MM.1S (cell line): ENCODE results near the gene CYP4F3.

Experiments
- DNase-seq: peaks from one replicate; pipeline ENCODE4 v3.0.0-alpha.2; 2015
- H2AFZ ChIP-seq: fragments of 300-600 bp; sonication (generic); 2 replicates; pipeline ENCODE4 v1.6.0; 2016; ENCODE audit warnings: antibody characterized with exemption, low read length
- H3F3A ChIP-seq: fragments of 300-600 bp; sonication (generic); 2 replicates; pipeline ENCODE4 v1.6.1; 2016; ENCODE audit warnings: mild to moderate bottlenecking, antibody characterized with exemption, low read length, moderate library complexity, mixed read lengths; ENCODE audit not compliant: insufficient read depth
- H3K27ac ChIP-seq: fragments of 300-600 bp; sonication (generic); 2 replicates; pipeline ENCODE4 v1.5.1; 2016; ENCODE audit warnings: mild to moderate bottlenecking, low read length
- H3K27me3 ChIP-seq: fragments of 300-600 bp; sonication (generic); replicated peaks from 2 replicates; pipeline ENCODE4 v1.6.0; 2016; ENCODE audit warnings: low read length; ENCODE audit not compliant: insufficient read depth
- H3K36me3 ChIP-seq: fragments of 300-600 bp; sonication (generic); replicated peaks from 2 replicates; pipeline ENCODE4 v1.6.1; 2016; ENCODE audit warnings: mild to moderate bottlenecking, low read length, mixed read lengths; ENCODE audit not compliant: insufficient read depth
- H3K4me1 ChIP-seq: fragments of 300-600 bp; sonication (generic); 2 replicates; pipeline ENCODE4 v1.6.1; 2016; ENCODE audit warnings: low read length, mixed read lengths
- H3K4me2 ChIP-seq: fragments of 300-600 bp; sonication (generic); 2 replicates; pipeline ENCODE4 v1.6.0; 2016; ENCODE audit warnings: low read depth, low read length
- H3K4me3 ChIP-seq: fragments of 300-600 bp; sonication (generic); 2 replicates; pipeline ENCODE4 v1.5.1; 2016; ENCODE audit warnings: low read length, mixed read lengths
- H3K79me2 ChIP-seq: fragments of 300-600 bp; sonication (generic); 2 replicates; pipeline ENCODE4 v1.6.1; 2016; ENCODE audit warnings: mixed run types, low read length, mixed read lengths
- H3K9ac ChIP-seq: fragments of 300-600 bp; sonication (generic); 2 replicates; pipeline ENCODE4 v1.6.1; 2016; ENCODE audit warnings: low read length, mixed read lengths
- H3K9me2 ChIP-seq: fragments of 300-600 bp; sonication (generic); replicated peaks from 2 replicates; pipeline ENCODE4 v1.6.1; 2016; ENCODE audit warnings: mild to moderate bottlenecking, low read length, mixed read lengths; ENCODE audit not compliant: insufficient read depth
- H3K9me3 ChIP-seq: fragments of 300-600 bp; sonication (generic); replicated peaks from 2 replicates; pipeline ENCODE4 v1.6.1; 2016; ENCODE audit warnings: mild to moderate bottlenecking, low read length, mixed read lengths; ENCODE audit not compliant: insufficient read depth
- H4K20me1 ChIP-seq: fragments of 300-600 bp; sonication (generic); 2 replicates; pipeline ENCODE4 v1.6.1; 2016; ENCODE audit warnings: mild to moderate bottlenecking, low read length, moderate library complexity, mixed read lengths; ENCODE audit not compliant: insufficient read depth
- CTCF ChIP-seq: fragments of 300-600 bp; sonication (generic); IDR thresholded peaks from 2 replicates; pipeline ENCODE4 v1.5.1; 2016; ENCODE audit warnings: antibody characterized with exemption, low read length, mixed read lengths
- EZH2 ChIP-seq: fragments of 300-600 bp; sonication (generic); optimal IDR thresholded peaks from 2 replicates; pipeline ENCODE3; 2017; ENCODE audit warnings: low read depth, mild to moderate bottlenecking, antibody characterized with exemption, low read length, mixed read lengths
- EZH2phosphoT487 ChIP-seq: fragments of 300-600 bp; sonication (generic); IDR thresholded peaks from 2 replicates; pipeline ENCODE4 v1.6.1; 2018; ENCODE audit warnings: antibody characterized with exemption, low read length

Gene CYP4F3

GRCh38 chr19:15640904-15641597 lies 354 bp downstream of the CYP4F3 start:
- no peak for TF ChIP-seq CTCF
- TF ChIP-seq EZH2, result no peak
- TF ChIP-seq EZH2phosphoT487, result no peak
- no peaks in the 10 kb centered on the region for H3F3A ChIP-seq
- H3K9me2 ChIP-seq, result no peaks in the 10 kb centered on the region
- no peak overlapping the region for H3K27ac ChIP-seq
- H3K9ac ChIP-seq, result no peak overlapping the region
- no peak for DNase-seq
- no peak overlapping the region for H3K4me3 ChIP-seq
- no peaks in the 10 kb centered on the region for H4K20me1 ChIP-seq
- no peak overlapping the region for H3K4me2 ChIP-seq
- no peaks in the 10 kb centered on the region for H3K79me2 ChIP-seq
- H3K36me3 ChIP-seq, result no peaks in the 10 kb centered on the region
- H3K27me3 ChIP-seq, result peaks cover 49% of the 10 kb centered on the region
- no peaks in the 10 kb centered on the region for H3K4me1 ChIP-seq
- H3K9me3 ChIP-seq, result no peaks in the 10 kb centered on the region
- no peak overlapping the region for H2AFZ ChIP-seq

GRCh38 chr19:15641901-15642491 lies 1.3 kb downstream of the CYP4F3 start:
- no peaks in the 10 kb centered on the region for H3F3A ChIP-seq
- H3K9me2 ChIP-seq, result no peaks in the 10 kb centered on the region
- H3K9ac ChIP-seq, result no peak overlapping the region
- no peaks in the 10 kb centered on the region for H3K4me1 ChIP-seq
- no peaks in the 10 kb centered on the region for H3K79me2 ChIP-seq
- H2AFZ ChIP-seq, result no peak overlapping the region
- peaks cover 52% of the 10 kb centered on the region for H3K27me3 ChIP-seq
- no peak overlapping the region for H3K4me3 ChIP-seq
- H3K9me3 ChIP-seq, result no peaks in the 10 kb centered on the region
- no peak overlapping the region for H3K27ac ChIP-seq
- no peak for TF ChIP-seq EZH2
- TF ChIP-seq CTCF, result no peak
- no peak for TF ChIP-seq EZH2phosphoT487
- DNase-seq, result no peak
- H3K4me2 ChIP-seq, result no peak overlapping the region
- no peaks in the 10 kb centered on the region for H3K36me3 ChIP-seq
- H4K20me1 ChIP-seq, result no peaks in the 10 kb centered on the region

GRCh38 chr19:15642807-15643206 lies 2.1 kb downstream of the CYP4F3 start:
- Histone ChIP-seq H3K4me1 (no peaks in the 10 kb centered on the region), H3K9me3 (no peaks in the 10 kb centered on the region), H3K9me2 (no peaks in the 10 kb centered on the region), H3F3A (no peaks in the 10 kb centered on the region), H3K27me3 (peaks cover 52% of the 10 kb centered on the region), H3K4me2 (no peak overlapping the region), H2AFZ (no peak overlapping the region), H4K20me1 (no peaks in the 10 kb centered on the region), H3K79me2 (no peaks in the 10 kb centered on the region), H3K36me3 (no peaks in the 10 kb centered on the region), H3K27ac (no peak overlapping the region), H3K4me3 (no peak overlapping the region), H3K9ac (no peak overlapping the region)
- no peak for DNase-seq
- no peak for TF ChIP-seq EZH2
- no peak for TF ChIP-seq EZH2phosphoT487
- no peak for TF ChIP-seq CTCF
